COLO668 (cell line): Measurements from ENCODE around the gene ELOVL2.
"Not testable (repeated sequence)": the region's sequence is repeated elsewhere in the genome, so short reads cannot be mapped to it uniquely, and the experiment has no call there.

Source experiments
- DNase-seq: peaks from one replicate; lab custom pipeline; 2025; ENCODE audit not compliant: unreplicated experiment; lab: John Stamatoyannopoulos, UW

The ELOVL2 gene

DNA sequence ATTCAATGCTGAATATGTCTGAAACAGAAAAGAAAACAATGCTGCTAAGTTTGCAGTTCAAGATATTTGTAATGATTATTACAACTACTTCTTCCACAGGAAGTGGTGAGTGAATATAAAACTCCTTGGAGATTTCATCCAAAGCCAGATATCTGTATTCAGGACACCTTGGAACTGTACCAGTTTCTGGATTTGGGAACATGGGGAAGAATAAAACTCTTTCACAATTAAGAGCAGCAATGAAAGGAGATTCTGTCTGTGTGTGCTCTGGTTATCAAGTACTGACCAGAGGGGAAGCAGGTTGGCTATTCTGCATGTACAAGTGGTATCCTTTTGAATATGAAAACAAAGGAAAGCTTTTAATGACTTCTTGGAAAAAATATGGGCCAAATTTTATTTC is 21.1 kb downstream of the ELOVL2 start:
- no peak for DNase-seq

DNA sequence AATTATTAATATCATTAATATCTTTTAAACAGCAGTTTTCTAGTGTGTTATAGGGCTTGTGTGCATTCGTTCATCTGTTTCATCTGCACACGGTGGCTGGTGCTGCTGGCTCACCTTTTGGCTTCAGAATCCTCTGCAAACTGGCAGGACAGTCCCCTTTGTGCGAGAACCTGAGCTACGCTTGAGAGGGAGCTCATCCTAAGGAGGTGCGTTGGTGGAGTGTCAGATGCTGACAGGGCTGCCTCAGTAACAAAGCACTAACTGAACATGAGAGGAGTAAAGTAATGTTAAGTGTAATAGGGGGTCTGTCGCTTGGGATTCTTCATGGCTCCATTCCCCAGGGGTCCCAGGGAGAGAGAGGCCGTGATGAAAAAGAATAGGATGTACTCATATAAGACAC is 22.4 kb downstream of the ELOVL2 start:
- no peak for DNase-seq

DNA sequence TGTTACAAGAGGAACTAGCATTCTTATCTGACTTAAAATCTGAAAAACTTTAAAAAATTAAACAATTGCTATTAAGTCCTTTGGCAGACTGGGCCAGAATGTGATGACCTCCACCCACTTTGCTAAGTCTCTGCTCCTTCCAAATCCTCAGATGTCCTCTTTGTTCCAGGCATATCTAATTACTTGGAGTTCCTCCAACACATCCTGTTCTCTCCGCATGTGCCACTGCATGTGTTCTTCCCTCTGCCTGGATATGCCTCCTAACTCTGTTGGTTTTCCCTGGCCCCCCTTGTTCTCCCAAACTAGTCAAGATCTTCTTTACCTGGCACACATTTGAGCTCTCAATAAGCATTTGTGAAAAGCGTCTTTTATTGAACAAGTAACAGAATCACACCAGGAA is 23.1 kb downstream of the ELOVL2 start:
- no peak for DNase-seq

DNA sequence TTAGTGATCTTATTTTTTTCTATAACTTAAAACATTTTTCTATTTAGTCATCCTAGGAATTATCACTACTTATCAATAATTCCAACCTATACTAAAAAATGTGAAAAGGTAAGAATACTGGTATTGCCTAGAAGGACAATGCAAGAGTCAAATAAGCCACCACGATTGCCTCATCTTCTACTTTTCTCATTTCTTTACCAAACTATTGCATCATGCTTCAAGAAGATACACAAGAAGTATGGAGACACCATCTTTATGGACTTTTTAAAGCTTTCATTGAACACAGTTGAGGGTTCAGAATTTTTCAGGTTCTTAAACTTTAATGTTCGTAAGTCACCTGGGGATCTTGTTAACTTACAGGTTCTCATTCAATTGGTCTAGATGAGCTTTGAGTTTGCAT is 25.9 kb downstream of the ELOVL2 start:
- DNase-seq = no peak

- DNase-seq = no peak
Measured at GRCh38 chr6:11017090-11017489, 27.0 kb downstream of the ELOVL2 start.

- no peak for DNase-seq
Measured at GRCh38 chr6:11016452-11016851, 27.7 kb downstream of the ELOVL2 start.

GRCh38 chr6:11015102-11015501 is 29.0 kb downstream of the ELOVL2 start:
- no peak for DNase-seq

DNA sequence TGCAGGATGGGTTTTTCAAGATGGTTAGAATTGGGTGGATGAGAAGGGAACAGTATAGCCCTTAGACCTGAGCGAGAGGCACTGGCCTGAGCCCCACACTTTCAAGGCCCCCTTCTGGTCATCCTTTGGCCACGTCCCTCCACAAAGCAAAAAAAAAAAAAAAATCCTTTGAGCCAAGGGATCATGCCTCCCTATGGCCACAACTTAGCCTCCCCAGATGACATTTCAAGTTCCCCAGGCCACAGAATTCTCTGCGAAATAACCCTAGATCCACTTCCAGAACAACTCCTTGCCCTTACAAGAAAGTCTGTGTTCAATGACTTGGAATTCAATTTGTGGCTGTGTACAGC is 30.4 kb downstream of the ELOVL2 start:
- DNase-seq = no peak

GRCh38 chr6:11012976-11013720 is 31.0 kb downstream of the ELOVL2 start:
- no peak for DNase-seq

DNA sequence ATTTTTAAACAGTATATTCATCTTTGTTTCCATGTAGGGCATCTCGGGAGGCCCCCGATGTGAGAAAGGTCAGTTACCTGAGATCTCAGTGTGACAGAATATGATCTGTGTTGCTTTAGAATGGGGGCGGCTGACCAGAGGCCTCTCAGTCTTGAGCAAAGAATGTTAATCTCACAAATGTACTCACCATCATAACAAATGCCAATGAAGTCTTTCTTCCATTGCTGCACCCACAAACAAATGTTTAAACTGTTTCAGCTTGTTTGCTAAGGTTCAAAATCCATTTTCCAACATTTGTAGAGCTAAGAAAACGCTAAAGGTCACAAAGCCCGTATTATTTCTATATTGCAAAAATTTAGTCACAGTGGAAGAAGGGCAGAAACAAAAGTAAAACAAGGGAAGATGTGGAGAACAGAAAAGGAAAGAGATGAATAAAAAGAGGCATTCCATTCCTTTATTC is 31.8 kb downstream of the ELOVL2 start:
- DNase-seq = no peak

DNA sequence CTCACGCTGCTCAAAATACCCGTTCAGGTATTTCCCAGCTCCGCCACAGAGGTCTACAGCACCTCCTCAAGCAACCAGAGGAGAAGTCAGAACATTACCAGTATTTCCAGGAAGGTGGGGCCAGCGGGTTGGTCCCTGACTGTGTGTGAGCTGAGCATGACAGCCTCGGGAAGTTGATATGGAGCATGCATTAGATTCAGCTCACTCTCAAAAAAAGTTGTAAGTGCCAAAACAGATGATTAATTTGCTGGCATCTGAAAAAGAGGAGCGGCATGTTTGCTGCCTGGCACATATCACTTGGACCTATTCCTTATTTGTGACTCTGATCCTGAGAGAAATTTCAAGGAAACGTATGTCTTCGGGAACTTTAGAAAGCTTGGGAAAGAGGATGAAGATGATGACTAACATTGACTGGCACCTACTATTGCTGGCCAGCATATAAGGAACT is 32.3 kb downstream of the ELOVL2 start:
- DNase-seq = no peak

GRCh38 chr6:11009353-11009752 is 34.8 kb downstream of the ELOVL2 start:
- no peak for DNase-seq

DNA sequence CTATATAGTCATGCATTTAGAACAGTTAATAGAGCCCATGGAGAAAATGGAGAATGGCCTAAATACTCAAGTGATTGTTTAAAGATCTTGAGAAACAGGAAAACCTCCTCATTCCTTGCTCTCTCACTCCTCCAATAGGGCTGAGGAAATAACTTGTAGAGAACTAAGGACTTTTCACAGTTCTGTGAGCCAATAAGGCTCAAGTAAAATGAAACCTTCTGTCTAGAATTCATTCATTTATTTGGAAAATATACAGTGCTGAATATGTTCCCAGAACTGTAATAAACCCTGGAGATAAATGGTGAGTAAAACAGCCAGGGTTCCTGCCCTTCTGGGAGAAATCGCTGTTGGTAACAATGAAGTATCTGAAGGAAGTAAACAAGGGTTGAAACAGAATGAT is 35.3 kb downstream of the ELOVL2 start:
- no peak for DNase-seq

GRCh38 chr6:11007715-11008608 is 36.1 kb downstream of the ELOVL2 start:
- DNase-seq = no peak

GRCh38 chr6:11006061-11006460 is 38.0 kb downstream of the ELOVL2 start:
- no peak for DNase-seq

- DNase-seq = not testable (repeated sequence)
Measured at GRCh38 chr6:11003297-11003696, 40.8 kb downstream of the ELOVL2 start.

DNA sequence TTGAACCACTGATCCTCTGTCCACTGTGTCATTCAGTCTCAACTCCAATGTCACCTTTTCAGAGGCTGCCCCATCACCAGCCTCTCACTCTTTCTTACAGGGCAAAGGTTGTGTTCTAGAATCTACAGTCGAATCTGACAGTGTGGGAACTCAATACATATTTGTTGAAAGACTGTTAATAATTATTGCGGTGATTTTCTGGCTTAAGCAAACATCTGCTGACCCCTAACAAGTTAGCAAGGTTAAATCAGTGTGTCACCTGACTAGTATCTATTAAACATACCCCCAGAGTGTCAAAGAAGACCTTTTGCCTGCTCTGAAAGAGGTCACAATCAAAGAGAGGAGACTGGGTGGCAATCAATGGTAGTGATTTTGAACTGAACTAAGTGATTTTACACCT is 41.9 kb downstream of the ELOVL2 start:
- DNase-seq = no peak

DNA sequence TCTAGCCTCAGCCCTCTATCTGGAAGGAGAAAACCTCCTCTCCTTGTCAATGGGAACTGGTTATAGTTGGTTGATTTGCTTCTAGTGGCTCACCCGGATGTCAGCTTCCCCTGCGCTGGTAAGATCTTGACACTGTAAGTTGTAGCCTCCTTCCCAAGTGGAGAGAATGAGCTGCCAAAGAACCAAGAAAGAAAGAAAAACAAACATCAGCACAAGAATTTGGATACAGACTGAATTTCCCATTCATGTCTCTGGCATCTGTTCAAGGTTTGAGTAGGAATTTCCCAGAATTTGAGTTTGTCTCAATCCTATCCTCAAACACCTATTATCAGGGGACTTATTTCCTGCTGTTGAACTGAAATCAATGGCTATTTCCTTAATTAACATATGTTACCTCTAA is 44.1 kb downstream of the ELOVL2 start:
- no peak for DNase-seq

- DNase-seq = no peak
Measured at GRCh38 chr6:10995114-10995707, 48.9 kb downstream of the ELOVL2 start.

DNA sequence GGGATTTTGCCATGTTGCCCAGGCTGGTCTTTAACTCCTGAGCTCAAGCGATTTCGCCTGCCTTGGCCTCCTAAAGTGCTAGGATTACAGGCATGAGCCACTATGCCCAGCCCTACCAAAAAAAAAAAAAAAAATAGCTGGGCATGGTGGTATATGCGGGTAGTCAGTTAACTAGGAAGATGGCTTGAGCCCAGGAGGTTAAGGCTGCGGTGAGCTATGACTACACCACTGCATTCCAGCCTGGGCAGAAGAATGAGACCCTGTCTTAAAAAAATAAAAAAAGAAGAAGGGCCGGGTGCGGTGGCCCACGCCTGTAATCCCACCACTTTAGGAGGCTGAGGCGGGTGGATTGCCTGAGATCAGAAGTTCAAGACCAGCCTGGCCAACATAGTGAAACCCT is 50.2 kb downstream of the ELOVL2 start:
- no peak for DNase-seq

- DNase-seq = no peak
Measured at GRCh38 chr6:10991115-10991514, 53.0 kb downstream of the ELOVL2 start.

DNA sequence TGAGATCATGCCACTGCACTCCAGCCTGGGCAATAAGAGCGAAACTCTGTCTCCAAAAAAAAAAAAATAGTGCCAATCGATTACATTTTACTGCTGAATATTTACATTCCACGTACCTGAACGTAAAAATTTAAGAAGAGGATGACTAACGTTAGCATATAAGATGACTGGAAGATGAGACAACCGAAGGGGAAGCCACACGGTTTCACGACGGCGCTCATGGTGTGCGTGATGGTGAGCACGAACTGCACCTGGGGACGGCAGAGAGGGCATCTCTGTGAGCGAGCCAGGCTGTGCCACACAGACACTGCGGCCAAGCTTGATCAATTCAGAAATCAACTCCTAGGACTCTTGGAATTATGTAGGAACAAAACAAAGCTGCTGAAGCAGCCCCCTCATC is 54.5 kb downstream of the ELOVL2 start:
- no peak for DNase-seq
